ENCODE data around the gene FOXE3. TPM values are rescaled to one million over a fixed set of nuclear protein-coding genes. Genes with fewer than 3 reads are reported as not detected.
A peak's percentile ranks its signal among the peaks of the same experiment; 100 is the strongest.

FOXE3 gene
- total RNA-seq, 1 donor from 2014 or later = not detected

GRCh38 chr1:47406966-47407365 lies 9.1 kb upstream of the FOXE3 start:
- no peak for DNase-seq

DNA sequence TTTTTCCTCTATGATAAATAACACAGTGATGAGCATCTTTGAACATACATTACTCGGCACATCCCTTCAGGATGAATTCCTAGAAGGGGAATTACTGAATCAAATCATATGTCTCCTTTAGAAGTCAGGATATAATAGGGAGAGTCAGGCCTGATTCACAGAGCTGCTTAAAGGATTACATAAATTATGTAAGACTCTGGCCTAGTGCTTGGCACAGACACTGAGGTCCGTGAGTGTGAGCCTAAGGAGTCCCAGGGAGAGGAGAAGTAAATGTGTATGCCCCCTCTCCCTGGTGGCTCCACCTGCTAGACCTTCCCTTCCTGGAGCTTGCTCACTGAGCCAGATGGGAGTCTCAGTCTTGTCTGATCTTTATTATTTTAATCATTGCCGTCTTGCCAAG lies 8.6 kb upstream of the FOXE3 start:
- no peak for DNase-seq

DNA sequence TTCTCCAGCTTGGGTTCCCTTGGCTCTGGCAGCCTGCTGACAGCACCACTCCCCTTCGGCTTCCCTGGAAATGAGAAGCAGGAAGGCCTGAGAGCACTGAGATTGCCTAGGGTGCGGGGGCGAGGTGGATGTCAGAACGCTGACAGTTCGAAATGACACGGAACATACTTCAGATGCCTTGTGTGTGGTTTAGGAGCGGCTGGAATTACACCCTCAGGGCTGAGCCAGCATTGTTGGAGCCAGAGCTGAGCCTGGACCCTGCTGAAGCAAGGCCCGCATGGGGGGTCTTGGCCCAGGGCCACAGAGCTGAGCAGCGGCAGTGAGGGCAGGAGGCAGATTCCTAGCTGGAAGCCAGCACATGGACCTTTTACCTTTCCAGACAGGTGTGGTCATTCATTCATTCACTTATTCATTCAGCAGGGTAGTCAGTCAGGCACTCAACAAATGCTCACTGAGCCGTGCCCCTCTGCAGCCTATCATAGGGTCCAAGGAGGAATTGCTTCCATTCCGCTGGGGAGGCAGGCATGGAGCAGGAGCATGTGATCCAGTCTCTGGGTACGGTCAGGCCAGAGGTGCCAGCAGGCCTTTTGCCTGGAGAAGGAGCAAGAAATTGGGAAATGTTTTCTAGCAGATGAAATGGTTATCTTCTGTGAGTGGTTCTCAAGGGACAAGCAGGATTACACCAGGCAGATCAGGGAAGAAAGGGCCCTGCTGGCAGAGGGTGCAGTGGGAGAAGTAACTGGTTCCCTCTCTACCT lies 6.6 kb upstream of the FOXE3 start:
- no peak for DNase-seq

DNA sequence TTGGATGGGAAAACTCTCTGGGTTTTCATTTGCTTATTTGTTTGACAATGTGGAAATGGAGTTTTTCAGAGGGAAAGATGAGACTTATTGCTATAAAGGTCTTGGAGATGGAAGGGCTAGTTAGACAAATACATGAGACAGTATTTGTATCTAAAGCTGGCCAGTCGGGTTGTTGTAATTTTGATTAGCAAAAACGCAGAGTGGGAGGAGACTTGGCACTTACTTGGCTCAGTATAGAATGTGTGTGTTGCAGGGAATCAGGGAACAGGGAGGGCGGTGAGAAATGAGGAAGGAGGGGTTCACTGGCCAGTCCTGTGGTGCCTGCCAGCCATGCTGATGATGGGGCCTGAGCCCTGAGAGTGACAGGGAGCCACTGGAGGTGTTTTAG lies 6.0 kb upstream of the FOXE3 start:
- DNase-seq = no peak

DNA sequence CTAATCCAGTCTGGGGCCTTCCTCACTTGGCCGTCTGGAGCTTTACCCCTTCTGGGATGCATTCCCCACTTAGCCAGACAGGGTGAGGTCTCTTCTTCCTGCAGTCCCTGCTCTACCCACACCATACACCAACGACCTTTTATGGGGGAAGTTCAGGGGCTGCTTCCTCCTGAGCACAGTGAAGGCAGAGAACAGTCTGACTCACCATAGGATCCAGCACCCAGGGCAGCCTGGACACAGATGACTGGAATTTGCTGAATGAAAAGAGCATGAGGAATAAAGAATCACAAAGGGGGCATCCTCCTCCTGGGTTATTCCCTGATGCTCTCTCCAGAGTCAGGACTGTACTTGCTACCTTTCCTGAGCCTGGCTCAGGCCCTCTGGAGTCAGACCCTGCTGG lies 4.6 kb upstream of the FOXE3 start:
- DNase-seq = no peak

DNA sequence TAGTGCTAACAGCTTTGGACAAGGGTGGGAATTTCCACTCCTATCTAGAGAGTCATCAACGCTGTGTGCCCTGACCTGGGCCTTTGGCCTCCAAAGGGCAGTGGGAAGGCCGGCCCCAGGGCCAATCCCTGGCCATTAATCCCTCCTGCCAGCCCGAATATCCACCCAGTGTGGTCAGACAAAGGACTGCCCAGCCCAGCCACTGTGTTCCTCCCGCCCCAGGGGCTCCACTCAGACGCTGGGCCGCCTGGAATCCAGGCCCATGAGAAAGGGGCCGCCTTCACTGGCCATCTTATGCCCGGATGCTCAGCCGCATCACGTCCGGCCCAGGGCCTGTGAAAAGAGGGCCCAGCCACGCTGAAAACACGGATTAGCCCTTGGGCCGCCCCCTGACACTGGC lies 3.6 kb upstream of the FOXE3 start:
- no peak for DNase-seq

GRCh38 chr1:47416319-47417169 lies 459 bp downstream of the FOXE3 start:
- peak; percentile 21 for DNase-seq

DNA sequence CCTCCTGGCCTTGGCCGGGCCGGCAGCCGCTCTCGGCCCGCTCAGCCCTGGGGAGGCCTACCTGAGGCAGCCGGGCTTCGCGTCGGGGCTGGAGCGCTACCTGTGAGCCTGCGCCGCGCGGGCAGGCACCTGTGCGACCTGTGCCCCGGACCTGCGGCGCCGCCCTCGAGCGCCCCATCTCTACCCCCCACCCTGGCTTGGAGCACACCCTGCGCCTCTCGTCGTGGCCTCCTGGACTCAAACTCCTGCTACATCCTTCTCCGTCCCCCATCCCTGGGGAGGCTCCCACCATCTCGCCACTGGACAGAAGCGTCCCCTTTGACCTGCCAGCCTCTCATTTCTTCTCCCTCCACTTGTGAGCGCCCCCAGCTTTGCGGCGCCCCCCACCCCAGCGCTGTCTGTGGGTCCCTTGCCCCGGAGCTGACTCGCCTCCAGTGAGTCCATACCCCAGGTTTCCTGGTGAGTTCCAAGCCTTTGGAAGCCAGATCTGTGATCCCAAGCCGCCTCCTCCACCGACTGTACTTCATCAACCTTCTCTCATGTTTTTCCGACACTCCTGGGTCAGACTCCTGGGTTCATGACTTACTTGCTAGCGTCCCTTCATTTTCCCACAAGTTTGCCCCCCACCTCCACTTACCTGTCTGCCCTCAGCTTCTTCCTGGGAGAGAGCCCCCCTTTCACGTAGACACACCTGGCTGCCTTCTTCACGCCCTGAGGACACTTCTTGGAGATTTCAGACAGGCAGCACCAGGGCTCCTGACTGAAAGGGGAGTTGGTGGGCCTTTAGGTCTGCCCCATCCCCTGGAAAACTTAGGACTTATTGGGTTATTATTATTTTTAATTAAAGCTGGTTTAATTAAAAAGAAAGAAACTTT lies 1.3 kb downstream of the FOXE3 start:
- DNase-seq = no peak

- DNase-seq = no peak
Measured at GRCh38 chr1:47418122-47418521, 2.0 kb downstream of the FOXE3 start.

DNA sequence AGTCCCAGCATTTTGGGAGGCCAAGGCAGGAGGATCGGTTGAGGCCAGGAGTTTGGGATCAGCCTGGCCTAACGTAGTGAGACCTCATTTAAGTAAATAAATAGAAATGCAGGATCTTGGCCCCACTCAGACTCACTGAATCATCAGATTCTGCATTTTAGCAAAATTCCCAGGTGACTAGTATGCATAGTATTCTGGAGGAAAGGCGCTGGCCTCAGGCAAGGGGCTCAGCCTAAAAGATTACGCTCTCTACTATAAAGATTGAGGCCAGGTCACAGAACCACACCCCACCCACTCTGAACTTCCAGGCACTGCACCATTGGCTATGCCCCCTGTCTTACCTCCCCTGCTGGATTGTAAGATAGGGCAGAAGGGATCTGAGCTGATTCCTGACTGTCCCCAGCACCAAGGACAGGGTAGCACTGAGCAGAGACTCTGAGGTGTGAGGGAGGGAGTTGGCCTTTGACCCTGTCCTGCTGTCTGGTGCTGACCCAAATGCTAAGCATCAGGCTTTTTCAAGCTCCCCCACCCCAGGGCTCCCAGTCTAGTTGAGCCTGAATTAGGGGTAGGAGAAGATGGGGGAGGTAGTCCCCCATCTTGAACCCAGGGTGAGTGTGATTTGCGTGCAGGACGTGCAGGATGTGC lies 2.7 kb downstream of the FOXE3 start:
- no peak for DNase-seq

DNA sequence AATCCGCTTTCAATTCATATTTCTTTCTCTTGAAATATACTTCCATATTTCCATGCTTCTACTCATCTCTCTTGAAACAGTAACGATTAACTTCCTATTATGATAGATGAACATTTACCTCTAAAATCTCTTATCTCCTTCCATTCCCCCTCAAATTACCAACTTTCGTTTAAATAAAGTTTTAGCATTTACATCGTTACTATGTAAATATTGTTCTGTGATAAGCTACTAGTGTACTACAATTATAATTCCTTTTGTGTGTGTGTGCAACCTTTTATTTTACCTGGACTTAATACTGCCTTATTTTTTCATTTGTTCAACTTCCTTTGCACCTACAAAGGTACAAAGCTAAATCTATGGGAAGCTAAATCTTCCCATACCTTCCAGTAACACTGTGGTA lies 4.5 kb downstream of the FOXE3 start:
- no peak for DNase-seq

DNA sequence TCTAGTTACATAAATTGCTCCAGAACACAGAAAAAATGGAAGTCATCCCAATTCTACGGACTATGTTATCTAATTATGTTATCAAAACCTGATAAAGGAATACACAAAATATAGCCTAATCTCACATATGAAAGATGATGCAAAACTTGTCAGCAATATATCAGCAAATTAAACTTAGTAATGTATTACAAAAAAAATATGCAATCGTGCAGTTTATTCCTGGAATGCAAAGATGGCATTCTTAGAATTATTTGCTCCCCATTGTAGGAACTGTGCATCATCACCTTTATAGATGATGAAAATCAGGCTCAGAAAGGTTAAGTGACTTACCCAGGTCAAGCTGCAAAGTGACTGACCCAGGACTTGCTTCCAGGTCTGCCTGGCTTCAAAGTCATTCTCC lies 7.8 kb downstream of the FOXE3 start:
- DNase-seq = no peak

GRCh38 chr1:47424336-47424982 lies 8.4 kb downstream of the FOXE3 start:
- DNase-seq = peak; percentile 64

DNA sequence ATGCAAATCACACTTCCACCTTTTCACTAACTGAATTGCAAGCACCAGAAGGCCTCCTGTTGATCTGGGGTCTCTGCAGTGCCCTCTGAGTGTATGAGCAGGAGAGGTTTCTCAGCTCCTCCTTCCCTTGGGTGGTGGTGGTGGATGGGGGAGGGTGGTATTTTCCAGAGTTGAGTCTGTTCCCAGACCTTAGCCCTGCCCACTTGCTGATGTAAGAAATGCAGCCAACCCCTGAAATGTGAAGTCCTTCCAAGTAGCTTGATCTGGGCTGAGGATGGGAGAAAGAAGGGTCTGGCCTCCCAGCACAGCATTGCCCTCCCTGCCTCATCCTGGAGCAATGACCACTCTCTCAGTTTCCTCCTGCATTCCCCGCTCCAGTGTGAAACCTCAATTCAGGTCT lies 15.4 kb downstream of the FOXE3 start:
- DNase-seq = no peak

DNA sequence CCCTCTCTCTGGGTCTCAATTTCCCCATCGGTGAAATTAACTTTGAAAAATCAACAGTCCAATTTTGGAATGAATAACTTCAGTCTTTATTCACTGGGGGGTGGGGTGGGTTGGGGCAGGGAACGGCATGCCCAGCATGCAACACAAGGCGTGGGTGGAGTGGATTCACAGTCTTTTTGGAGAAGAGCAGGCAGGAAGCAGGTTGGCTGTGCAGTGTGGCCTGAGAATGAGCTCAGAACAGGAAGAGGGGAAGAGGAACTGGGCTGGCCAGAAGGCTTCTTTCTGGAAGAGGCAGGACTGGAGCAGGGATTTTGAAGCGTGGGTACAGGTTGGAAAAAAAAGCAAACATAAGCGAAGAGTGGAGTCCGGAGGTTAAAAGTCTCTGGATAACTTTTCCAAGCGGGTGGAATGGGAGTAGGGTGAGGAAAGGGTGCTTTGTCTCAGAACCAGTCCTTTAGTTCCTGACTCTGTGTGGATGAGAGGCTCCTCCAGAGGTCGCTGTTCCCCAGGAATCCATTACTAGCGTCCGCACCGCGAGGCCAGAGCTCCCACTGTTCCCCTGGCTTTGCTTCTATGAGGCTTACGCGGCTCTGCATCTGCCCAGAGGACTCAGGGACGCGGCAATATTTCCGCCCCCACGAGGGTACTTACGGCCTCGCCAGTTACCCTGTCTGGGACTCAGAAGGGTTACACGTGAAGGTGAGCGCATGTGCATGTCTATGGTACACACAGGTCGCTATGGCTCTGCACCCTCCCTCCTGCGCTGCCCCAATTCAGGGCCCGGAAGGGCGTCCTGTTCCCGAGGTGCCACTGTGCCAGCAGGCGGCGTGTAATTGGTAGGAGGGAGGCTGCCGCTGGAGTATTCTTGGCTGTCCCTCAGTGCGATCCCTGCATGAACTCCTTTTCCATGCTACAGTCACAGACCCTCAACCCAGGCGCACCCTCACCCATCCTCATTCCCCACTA lies 16.3 kb downstream of the FOXE3 start:
- peak; percentile 88 for DNase-seq

GRCh38 chr1:47433037-47433421 lies 16.9 kb downstream of the FOXE3 start:
- no peak for DNase-seq

DNA sequence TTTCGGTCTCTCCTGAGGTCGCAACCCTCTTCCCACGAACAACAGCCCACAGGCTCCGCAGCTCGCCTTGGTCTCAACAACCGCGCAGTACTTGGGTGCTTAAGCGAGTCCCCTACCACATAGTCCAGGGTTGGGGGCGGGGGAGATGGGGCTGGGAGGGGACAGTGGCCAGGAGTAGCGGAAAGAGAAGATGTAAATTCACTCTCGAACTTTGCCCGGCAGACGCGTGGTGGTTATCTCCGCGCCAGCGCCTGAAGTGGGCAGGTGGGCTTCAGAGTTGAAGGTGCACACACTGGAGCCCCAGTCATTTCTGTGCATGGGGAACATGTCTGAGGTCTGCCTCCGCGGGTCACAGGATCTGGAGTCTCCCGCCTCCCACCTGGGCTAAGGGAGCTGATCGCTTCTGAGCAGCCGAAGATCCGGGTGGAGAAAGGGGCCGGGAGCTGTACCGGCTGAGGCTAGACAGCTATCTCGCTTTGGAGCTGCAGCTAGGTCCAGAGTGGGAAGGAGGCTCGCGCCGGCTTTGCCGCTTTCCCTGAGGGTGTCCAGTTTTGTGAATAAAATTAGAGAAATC lies 17.5 kb downstream of the FOXE3 start:
- no peak for DNase-seq

DNA sequence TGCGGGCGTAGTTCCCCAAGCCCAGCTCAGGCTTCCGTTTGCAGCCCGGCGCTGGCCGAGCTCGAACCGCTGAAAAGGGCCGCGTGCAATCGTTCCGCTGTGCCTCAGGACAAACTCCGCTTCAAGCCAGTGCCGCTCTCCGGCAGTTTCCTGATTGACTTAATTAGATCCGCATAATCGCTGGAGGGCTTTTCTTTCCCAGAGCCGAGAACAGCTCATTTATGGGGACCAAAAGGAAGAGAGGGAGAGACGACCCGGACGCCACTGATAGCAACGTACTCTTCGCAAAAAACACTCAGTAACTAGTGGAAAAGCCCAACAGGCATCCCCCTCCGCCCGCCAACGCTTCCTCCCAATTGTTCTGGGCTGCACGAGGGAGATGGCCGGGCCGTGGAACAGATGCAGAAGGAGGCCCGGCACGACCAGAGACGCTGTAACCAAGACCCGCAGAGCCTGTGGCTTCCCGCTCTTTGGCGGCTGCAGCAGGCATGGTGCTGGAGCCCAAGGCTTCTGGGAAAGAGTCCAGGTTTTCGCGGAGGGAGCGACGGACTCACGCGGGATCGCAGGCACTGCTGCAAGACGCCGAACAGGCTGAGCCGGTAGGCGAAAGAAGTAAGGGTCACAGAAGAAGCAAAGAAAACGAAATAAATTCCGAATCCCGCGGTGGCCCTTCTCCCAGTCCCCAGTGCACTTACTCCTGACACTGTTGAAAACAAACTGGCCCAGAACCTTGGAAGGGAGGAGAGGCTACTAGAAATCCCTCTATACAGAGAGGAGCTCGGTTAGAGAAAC lies 18.2 kb downstream of the FOXE3 start:
- peak; percentile 45 for DNase-seq

DNA sequence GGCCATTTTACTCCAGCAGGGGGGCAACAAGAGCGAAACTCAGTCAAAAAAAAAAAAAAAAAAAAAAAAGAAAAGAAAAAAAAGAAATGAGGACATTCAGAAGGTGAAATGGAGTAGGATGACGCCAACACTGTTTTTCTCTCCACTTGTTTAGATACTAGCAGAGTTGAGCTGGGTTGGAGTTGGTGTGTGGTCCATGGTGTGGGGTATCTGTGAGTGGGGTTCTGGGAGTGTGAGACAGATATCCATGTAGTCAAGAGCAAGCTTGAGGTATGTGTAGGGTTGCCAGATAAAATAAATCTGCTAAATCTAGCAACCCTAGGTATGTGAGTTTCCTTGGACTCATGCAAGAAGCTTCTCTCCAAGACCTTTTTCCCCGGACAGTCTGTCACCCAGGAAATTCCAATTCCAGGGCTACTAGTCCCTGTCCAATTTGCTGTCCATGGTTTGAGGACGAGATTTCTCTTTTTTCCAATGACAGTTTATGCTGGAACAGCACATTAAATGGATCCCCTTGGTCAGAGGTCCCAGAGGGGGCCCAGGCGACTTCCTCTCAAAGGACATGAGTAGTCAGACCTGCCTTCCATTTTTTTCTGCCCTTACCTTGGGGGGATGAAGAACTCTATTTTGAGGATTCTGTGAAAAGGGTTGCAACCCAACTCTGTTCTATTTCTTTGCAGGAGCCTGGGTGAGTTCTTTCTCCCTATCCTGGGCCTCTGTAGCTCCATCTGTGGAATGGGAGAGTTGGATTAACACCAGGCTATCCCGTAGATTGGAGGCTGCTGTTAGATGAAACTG lies 19.6 kb downstream of the FOXE3 start:
- no peak for DNase-seq

All from dermis blood vessel endothelial cell (primary cell).